Neural cell (in vitro differentiated cells): ENCODE data around the gene SHC1.

Experiments used
- POLR2AphosphoS5 ChIP-seq: IDR thresholded peaks from 2 replicates; pipeline ENCODE4 v1.6.1; 2012
- TF ChIP-seq, protein P1 (sequence below): fragments of 450-650 bp; IDR thresholded peaks from 2 replicates; pipeline ENCODE4 v1.5.1; 2014; ENCODE audit warnings: antibody characterized with exemption, mild to moderate bottlenecking, moderate library complexity; ENCODE audit not compliant: poor library complexity, severe bottlenecking

DNA sequence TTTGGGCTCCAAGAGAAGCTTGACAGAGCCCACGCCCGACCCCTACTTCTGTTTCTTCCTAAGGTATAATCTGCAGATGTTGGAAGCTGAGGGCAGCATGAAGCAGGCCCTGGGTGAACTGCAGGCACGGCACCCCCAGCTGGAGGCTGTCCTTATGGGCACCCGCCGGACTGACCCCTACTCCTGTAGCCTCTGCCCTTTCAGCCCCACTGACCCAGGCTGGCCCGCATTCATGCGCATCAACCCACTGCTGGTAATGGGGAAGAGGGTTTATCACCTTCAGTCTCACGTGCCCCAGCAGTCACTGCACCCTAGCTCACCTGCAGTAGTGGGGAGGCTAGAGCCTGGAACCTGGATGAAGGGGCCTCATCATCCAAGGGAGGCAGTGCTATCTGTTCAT, 19.7 kb upstream of the SHC1 start:
- TF ChIP-seq, protein P1, sequence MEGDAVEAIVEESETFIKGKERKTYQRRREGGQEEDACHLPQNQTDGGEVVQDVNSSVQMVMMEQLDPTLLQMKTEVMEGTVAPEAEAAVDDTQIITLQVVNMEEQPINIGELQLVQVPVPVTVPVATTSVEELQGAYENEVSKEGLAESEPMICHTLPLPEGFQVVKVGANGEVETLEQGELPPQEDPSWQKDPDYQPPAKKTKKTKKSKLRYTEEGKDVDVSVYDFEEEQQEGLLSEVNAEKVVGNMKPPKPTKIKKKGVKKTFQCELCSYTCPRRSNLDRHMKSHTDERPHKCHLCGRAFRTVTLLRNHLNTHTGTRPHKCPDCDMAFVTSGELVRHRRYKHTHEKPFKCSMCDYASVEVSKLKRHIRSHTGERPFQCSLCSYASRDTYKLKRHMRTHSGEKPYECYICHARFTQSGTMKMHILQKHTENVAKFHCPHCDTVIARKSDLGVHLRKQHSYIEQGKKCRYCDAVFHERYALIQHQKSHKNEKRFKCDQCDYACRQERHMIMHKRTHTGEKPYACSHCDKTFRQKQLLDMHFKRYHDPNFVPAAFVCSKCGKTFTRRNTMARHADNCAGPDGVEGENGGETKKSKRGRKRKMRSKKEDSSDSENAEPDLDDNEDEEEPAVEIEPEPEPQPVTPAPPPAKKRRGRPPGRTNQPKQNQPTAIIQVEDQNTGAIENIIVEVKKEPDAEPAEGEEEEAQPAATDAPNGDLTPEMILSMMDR = no peak
- TF ChIP-seq POLR2AphosphoS5 = no peak
